ENCODE data around the gene SIGMAR1.

GRCh38 chr9:34686231-34686630 lies 48.6 kb upstream of the SIGMAR1 start:
- TF ChIP-seq, protein P1, sequence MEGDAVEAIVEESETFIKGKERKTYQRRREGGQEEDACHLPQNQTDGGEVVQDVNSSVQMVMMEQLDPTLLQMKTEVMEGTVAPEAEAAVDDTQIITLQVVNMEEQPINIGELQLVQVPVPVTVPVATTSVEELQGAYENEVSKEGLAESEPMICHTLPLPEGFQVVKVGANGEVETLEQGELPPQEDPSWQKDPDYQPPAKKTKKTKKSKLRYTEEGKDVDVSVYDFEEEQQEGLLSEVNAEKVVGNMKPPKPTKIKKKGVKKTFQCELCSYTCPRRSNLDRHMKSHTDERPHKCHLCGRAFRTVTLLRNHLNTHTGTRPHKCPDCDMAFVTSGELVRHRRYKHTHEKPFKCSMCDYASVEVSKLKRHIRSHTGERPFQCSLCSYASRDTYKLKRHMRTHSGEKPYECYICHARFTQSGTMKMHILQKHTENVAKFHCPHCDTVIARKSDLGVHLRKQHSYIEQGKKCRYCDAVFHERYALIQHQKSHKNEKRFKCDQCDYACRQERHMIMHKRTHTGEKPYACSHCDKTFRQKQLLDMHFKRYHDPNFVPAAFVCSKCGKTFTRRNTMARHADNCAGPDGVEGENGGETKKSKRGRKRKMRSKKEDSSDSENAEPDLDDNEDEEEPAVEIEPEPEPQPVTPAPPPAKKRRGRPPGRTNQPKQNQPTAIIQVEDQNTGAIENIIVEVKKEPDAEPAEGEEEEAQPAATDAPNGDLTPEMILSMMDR (IDR thresholded peaks at IDR 0.05): no peak
- TF ChIP-seq POLR2A (IDR thresholded peaks at IDR 0.05): no peak

Data from upper lobe of left lung (tissue), 4 donors.